C4-2B (cell line): ENCODE measurements around the gene PADI3.

Experiments used
- H3K27ac ChIP-seq: fragments of 450-650 bp; 2 replicates; pipeline ENCODE4 v1.5.1; 2017
- CTCF ChIP-seq: fragments of 450-650 bp; conservative IDR thresholded peaks from 2 replicates; pipeline ENCODE4 v1.5.1; 2017; ENCODE audit warnings: mild to moderate bottlenecking
- ZFX ChIP-seq: fragments of 450-650 bp; IDR thresholded peaks from 2 replicates; pipeline ENCODE4 v1.6.1; 2017

PADI3 gene

GRCh38 chr1:17305576-17306095 lies 56.7 kb downstream of the PADI3 start:
- no peak overlapping the region for H3K27ac ChIP-seq
- TF ChIP-seq ZFX (no peak), CTCF (no peak)

GRCh38 chr1:17306407-17306806 lies 57.5 kb downstream of the PADI3 start:
- TF ChIP-seq CTCF, result no peak
- TF ChIP-seq ZFX, result no peak
- H3K27ac ChIP-seq, result no peak overlapping the region

- TF ChIP-seq CTCF (no peak), ZFX (no peak)
- H3K27ac ChIP-seq, result no peak overlapping the region
These were observed 58.0 kb downstream of the PADI3 start for GRCh38 chr1:17306921-17307320.

GRCh38 chr1:17307329-17307728 lies 58.4 kb downstream of the PADI3 start:
- TF ChIP-seq ZFX (no peak), CTCF (no peak)

GRCh38 chr1:17307946-17308345 lies 59.0 kb downstream of the PADI3 start, which contains the start of gene PADI4:
PADI4 (plus strand) TSS chr1:17308197; CDS start chr1:17308223, 26 bp downstream.
- TF ChIP-seq ZFX, result no peak
- TF ChIP-seq CTCF, result no peak
- no peak within 1 kb of the TSS for H3K27ac ChIP-seq

More at GRCh38 chr1:17307329-17307728, 58.4 kb downstream of the PADI3 start:
- H3K27ac ChIP-seq, result no peak overlapping the region

- TF ChIP-seq CTCF (no peak), ZFX (no peak)
- H3K27ac ChIP-seq, result no peak overlapping the region
These were observed 59.7 kb downstream of the PADI3 start for GRCh38 chr1:17308593-17308992.

- TF ChIP-seq CTCF (no peak), ZFX (no peak)
- no peak overlapping the region for H3K27ac ChIP-seq
These were observed 60.6 kb downstream of the PADI3 start for GRCh38 chr1:17309426-17310067.
